GM20000 (cell line): Measurements from ENCODE around the gene IGSF22.
"Not testable (repeated sequence)": the region's sequence is repeated elsewhere in the genome, so short reads cannot be mapped to it uniquely, and the experiment has no call there.

Experiments used
- DNase-seq: peaks from one replicate; pipeline ENCODE4 v3.0.0; 2012; ENCODE audit warnings: low spot score
- TF ChIP-seq, protein P1 (sequence below): IDR thresholded peaks from 2 replicates; pipeline ENCODE4 v1.5.1; 2012; ENCODE audit warnings: mild to moderate bottlenecking, control low read depth; ENCODE audit errors: extremely low read depth, missing control alignments

The IGSF22 gene

DNA sequence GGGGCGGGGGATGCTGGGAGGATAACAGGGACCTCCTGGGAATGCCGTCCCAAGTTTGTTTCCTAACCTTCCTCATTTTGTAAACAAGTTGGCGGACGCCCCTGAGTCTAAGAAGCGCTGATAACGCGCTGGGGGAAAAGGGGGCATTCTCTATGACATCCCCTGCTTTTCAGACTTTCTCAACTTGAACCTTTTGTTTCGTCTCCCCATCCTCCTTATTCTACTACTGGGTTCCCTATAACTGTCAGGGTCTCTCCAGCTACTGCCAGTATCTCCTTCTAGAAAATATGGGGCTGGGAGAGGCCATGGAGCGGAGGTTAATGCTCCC, 26.8 kb downstream of the IGSF22 start:
- TF ChIP-seq, protein P1, sequence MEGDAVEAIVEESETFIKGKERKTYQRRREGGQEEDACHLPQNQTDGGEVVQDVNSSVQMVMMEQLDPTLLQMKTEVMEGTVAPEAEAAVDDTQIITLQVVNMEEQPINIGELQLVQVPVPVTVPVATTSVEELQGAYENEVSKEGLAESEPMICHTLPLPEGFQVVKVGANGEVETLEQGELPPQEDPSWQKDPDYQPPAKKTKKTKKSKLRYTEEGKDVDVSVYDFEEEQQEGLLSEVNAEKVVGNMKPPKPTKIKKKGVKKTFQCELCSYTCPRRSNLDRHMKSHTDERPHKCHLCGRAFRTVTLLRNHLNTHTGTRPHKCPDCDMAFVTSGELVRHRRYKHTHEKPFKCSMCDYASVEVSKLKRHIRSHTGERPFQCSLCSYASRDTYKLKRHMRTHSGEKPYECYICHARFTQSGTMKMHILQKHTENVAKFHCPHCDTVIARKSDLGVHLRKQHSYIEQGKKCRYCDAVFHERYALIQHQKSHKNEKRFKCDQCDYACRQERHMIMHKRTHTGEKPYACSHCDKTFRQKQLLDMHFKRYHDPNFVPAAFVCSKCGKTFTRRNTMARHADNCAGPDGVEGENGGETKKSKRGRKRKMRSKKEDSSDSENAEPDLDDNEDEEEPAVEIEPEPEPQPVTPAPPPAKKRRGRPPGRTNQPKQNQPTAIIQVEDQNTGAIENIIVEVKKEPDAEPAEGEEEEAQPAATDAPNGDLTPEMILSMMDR = no peak
- DNase-seq = no peak

DNA sequence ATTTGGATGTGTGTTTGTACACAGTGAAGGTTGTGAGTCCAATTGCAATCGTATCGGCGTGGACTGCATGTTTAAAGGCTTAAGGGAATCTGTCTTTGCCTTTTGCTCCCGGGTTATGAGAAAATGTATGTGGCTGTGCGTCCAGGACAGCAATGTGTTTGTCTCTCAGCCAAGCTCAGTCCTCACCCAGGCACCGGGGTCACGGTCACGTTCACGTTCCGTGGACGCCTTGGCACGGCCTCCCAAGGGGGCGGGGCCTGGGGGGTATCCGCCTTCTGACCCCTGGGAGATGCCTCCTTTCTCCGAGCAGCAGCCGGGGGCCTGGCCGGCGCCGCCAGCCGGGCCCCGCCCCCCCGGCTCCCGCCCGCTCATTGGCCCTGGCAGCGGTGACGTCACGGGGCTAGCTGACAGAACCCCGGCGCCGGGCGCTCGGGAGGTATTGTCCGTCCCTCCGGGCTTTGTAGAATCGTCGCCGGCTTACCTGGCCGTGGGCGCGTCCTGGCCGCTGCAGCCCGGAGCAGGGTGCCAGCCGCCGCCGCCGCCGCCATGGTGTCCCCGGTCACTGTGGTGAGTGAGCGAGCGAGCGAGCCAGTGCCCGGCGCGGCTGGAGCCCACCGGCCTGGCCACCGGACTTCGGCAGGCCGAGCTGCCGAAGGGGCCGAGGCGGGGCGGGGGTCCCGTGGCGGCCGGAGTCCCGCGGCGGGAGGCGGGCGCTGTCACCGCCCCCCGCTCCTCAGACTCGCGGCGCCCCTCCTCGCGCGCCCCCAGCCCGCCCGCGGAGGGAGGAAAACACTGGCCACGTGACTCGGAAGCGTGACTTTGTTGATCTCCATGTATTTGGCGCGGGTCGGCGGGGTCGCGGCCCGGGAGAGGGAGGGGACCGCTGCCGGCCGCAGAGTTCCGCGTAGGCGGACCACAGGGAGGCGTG, 27.4 kb downstream of the IGSF22 start, which contains the start of gene TMEM86A:
Gene TMEM86A (plus strand): TSS at position 439 of the 928 bp plus-strand sequence. CDS start 108 bp downstream, at position 547.
- DNase-seq = peak; percentile 96
- TF ChIP-seq, protein P1 = no peak

DNA sequence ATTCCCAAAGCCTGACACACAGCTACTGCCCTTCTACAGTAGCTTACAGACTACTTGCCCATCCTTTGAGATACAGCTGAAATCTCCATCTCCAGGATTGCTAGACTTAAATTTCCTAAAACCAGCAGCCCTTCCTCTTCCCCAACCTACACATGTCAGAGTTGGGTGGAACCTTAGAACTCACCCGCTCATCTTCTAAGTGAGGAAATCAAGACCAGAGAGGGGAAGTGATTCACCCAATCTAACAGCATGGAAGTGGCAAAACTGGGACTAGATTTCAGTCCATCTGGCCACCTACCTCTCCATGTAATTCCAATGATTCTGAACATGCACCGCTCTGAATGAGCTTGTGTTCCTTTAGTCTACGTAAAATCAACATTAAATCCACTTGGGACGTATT, 28.4 kb downstream of the IGSF22 start:
- TF ChIP-seq, protein P1 = no peak
- DNase-seq = peak; percentile 1

DNA sequence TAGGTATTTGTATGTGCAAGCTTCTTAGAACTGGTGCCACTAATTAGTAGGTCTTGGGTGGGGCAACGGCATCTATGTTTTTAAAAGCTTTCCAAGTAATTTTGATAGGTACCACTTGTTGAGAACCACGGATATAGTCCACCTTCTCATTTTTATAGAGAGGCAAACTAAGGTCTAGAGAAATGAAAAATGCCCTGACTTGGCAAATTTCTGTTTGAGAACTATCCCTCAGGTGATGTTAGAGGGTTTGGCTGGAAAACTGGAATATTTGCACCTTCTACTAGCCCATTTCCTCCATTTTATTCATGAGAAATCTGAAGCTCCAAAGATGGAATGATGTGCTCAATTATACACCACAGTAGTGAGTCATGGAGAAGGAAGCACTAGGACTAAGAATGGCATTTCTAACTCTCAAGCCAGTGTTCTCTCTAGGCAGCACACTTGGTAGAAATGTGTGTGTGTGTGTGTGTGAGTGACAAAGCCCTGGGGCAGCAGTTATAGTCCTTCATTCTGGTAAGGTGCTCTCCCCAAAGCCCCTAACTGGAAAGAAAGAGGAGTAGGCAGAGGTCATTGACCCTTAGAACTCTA, 29.3 kb downstream of the IGSF22 start:
- TF ChIP-seq, protein P1 = no peak
- no peak for DNase-seq

DNA sequence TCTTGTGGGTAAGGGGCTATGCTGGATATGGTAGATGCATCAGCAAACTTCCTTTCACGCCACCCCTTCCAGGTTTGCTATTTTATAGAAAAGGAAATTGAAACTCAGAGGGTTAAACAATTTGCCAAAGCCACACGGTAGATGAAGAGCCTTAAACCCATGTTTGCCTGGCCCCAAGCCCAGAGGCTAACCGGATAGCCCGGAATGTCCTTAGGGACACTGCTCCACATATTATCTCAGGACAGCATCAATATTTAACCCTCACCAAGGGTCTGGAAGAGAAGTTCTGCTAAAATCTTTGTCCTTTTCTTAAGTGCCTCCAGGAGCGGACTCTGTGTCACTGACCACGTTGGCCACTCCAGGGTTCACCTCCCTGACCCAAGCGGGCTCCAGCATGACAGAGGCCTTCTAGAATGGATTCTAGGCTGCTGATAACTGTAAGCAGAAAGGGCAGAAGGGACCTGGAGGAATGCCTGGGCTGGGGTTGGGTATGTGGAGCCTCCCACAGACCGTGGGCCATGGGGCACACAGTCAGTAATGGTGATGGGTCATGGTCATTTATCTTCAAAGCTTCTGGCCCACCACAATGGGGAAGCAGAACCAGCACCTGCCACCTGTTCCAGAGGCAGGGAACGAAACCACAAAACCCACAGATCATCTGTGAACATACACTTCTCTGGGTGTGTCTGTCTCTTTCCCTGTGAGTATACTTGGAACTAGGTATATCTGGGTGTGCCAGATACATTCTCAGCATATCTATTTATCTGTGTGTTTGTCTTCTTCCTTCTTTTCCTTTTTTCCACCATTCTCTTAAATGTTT, 32.8 kb downstream of the IGSF22 start:
- TF ChIP-seq, protein P1 = no peak
- no peak for DNase-seq

DNA sequence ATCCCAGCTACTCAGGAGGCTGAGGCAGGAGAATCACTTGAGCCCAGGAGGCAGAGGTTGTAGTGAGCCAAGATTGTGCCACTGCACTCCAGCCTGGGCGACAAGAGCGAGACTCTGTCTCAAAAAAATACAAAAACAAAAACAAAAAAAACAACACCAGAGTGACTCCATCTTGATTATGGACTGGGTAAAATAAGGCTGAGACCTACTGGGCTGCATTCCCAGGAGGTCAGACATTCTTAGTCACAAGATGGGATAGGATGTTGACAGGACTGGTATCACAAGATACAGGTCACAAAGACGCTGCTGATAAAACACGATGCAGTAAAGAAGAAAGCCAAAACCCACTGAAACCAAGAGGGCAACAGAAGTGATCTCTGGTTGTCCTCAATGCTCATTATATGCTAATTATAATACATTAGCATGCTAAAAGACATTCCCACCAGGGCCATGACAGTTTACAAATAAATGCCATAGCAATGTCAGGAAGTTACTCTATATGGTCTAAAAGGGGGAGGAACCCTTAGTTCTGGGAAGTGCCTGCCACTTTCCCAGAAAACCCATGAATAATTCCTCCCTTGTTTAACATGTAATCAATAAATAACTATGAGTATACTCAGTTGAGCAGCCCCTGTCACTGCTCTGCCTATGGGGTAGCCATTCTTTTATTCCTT, 34.4 kb downstream of the IGSF22 start:
- DNase-seq = not testable (repeated sequence)

DNA sequence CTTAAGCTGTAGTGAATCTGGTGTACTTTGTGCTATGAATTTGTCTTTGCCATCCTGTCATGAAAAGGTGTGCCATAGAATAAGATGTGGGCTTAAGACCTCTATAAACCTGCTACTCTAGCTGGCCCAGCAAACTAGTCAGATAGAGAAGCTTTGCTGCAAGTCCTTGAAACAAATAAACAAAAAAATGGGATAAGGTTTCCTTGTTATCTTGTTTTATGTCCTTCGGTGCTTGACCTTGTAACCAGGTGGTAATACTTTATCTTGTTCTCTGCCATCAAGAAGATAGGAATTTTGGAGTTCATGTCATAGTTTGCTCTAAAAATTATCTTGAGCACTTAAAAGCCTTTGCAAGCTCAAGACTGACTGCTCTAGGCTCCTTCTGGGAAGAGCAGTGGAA, 41.7 kb downstream of the IGSF22 start:
- no peak for DNase-seq
- TF ChIP-seq, protein P1 = no peak
